GM23338 (cell line): Measurements from ENCODE around the gene BBS1.

Experiments
- CREB1 ChIP-seq: fragments of 250-450 bp; sonication (Bioruptor Pico); IDR thresholded peaks from 2 replicates; pipeline ENCODE4 v1.5.0; 2020; ENCODE audit warnings: low read depth, mild to moderate bottlenecking, moderate library complexity
- EZH2 ChIP-seq: fragments of 200-600 bp; sonication (generic); IDR thresholded peaks from one replicate; pipeline ENCODE4 v1.8.0; 2017; ENCODE audit warnings: antibody characterized with exemption, mild to moderate bottlenecking, low read depth; ENCODE audit not compliant: unreplicated experiment
- EZH2phosphoT487 ChIP-seq: fragments of 200-600 bp; sonication (generic); IDR thresholded peaks from one replicate; pipeline ENCODE4 v1.8.1; 2018; ENCODE audit warnings: antibody characterized with exemption; ENCODE audit not compliant: unreplicated experiment
- JUNB ChIP-seq: IDR thresholded peaks from one replicate; pipeline ENCODE4 v1.6.1; 2016; ENCODE audit warnings: antibody characterized with exemption; ENCODE audit not compliant: unreplicated experiment
- NANOG ChIP-seq: IDR thresholded peaks from 2 replicates; pipeline ENCODE4 v1.6.1; 2016; ENCODE audit warnings: antibody characterized with exemption, borderline replicate concordance
- POLR2AphosphoS5 ChIP-seq: IDR thresholded peaks from 2 replicates; pipeline ENCODE4 v1.6.1; 2016; ENCODE audit warnings: antibody characterized with exemption, low read depth
- STAT1 ChIP-seq: IDR thresholded peaks from one replicate; pipeline ENCODE4 v1.6.1; 2016; ENCODE audit warnings: antibody characterized with exemption; ENCODE audit not compliant: unreplicated experiment
- ZNF114 ChIP-seq: fragments of 250-450 bp; sonication (Bioruptor Pico); IDR thresholded peaks from 2 replicates; pipeline ENCODE4 v1.5.0; 2020; ENCODE audit warnings: mild to moderate bottlenecking, moderate library complexity
- ZNF331 ChIP-seq: fragments of 250-450 bp; sonication (Bioruptor Pico); IDR thresholded peaks from 2 replicates; pipeline ENCODE4 v1.5.0; 2020; ENCODE audit warnings: low read depth, mild to moderate bottlenecking, moderate library complexity
- ZNF462 ChIP-seq: fragments of 250-450 bp; sonication (Bioruptor Pico); IDR thresholded peaks from 2 replicates; pipeline ENCODE4 v1.5.0; 2020; ENCODE audit warnings: mild to moderate bottlenecking, moderate library complexity
- TF ChIP-seq, protein P1 (sequence below), 2 experiments: fragments of 200-600 bp in 1 of 2; sonication (generic) in 1 of 2; conservative IDR thresholded peaks; 2 replicates each; pipeline versions ENCODE4 v1.5.1 to v1.6.1; 2016 to 2017; ENCODE audit warnings: antibody characterized with exemption in 2 of 2, low read depth in 2 of 2, mild to moderate bottlenecking in 2 of 2, moderate library complexity in 1 of 2
- TF ChIP-seq, protein P2 (sequence below): IDR thresholded peaks from one replicate; pipeline ENCODE4 v1.6.1; 2018; ENCODE audit warnings: antibody characterized with exemption; ENCODE audit not compliant: unreplicated experiment
- TF ChIP-seq, protein P3 (sequence below): IDR thresholded peaks from 2 replicates; pipeline ENCODE4 v1.6.1; 2016; ENCODE audit warnings: antibody characterized with exemption

DNA sequence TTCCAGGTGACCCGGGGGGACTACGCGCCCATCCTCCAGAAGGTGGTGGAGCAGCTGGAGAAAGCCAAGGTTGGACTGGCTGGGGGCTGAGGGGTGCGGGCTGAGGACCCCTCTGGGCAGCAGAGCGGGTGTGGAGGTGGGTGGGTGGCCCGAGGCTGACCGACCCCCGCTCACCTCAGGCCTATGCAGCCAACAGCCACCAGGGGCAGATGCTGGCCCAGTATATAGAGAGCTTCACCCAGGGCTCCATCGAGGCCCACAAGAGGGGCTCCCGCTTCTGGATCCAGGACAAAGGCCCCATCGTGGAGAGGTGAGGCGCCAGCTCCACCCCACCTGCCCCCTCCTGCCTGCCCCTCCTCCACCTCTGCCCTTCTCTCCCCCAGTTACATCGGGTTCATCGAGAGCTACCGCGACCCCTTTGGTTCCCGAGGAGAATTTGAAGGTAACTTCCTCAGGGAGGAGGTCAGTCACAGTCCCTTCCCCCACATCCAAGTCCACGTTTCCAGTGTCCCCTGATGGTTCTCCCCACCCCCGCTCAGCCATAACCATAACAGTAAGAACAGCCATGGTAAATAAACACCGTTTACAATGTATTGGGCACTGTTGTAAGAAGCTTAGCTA is 19.0 kb upstream of the BBS1 start:
- TF ChIP-seq ZNF331 (CRISPR knock-in tag) (no peak), EZH2 (no peak), CREB1 (no peak), POLR2AphosphoS5 (no peak), NANOG (no peak), STAT1 (no peak), JUNB (no peak), ZNF114 (CRISPR knock-in tag) (0 out of 2 replicates have a peak, but pooled peaks have one; percentile 10), EZH2phosphoT487 (no peak), ZNF462 (CRISPR knock-in tag) (no peak)
- TF ChIP-seq, protein P1, sequence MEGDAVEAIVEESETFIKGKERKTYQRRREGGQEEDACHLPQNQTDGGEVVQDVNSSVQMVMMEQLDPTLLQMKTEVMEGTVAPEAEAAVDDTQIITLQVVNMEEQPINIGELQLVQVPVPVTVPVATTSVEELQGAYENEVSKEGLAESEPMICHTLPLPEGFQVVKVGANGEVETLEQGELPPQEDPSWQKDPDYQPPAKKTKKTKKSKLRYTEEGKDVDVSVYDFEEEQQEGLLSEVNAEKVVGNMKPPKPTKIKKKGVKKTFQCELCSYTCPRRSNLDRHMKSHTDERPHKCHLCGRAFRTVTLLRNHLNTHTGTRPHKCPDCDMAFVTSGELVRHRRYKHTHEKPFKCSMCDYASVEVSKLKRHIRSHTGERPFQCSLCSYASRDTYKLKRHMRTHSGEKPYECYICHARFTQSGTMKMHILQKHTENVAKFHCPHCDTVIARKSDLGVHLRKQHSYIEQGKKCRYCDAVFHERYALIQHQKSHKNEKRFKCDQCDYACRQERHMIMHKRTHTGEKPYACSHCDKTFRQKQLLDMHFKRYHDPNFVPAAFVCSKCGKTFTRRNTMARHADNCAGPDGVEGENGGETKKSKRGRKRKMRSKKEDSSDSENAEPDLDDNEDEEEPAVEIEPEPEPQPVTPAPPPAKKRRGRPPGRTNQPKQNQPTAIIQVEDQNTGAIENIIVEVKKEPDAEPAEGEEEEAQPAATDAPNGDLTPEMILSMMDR (conservative IDR thresholded peaks at IDR 0.05; ENCODE audit: low read depth in 2 of 2), result peak; percentile 53 to 63
- TF ChIP-seq, protein P2, sequence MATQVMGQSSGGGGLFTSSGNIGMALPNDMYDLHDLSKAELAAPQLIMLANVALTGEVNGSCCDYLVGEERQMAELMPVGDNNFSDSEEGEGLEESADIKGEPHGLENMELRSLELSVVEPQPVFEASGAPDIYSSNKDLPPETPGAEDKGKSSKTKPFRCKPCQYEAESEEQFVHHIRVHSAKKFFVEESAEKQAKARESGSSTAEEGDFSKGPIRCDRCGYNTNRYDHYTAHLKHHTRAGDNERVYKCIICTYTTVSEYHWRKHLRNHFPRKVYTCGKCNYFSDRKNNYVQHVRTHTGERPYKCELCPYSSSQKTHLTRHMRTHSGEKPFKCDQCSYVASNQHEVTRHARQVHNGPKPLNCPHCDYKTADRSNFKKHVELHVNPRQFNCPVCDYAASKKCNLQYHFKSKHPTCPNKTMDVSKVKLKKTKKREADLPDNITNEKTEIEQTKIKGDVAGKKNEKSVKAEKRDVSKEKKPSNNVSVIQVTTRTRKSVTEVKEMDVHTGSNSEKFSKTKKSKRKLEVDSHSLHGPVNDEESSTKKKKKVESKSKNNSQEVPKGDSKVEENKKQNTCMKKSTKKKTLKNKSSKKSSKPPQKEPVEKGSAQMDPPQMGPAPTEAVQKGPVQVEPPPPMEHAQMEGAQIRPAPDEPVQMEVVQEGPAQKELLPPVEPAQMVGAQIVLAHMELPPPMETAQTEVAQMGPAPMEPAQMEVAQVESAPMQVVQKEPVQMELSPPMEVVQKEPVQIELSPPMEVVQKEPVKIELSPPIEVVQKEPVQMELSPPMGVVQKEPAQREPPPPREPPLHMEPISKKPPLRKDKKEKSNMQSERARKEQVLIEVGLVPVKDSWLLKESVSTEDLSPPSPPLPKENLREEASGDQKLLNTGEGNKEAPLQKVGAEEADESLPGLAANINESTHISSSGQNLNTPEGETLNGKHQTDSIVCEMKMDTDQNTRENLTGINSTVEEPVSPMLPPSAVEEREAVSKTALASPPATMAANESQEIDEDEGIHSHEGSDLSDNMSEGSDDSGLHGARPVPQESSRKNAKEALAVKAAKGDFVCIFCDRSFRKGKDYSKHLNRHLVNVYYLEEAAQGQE, result no peak
- TF ChIP-seq, protein P3, sequence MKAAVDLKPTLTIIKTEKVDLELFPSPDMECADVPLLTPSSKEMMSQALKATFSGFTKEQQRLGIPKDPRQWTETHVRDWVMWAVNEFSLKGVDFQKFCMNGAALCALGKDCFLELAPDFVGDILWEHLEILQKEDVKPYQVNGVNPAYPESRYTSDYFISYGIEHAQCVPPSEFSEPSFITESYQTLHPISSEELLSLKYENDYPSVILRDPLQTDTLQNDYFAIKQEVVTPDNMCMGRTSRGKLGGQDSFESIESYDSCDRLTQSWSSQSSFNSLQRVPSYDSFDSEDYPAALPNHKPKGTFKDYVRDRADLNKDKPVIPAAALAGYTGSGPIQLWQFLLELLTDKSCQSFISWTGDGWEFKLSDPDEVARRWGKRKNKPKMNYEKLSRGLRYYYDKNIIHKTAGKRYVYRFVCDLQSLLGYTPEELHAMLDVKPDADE, result no peak
